Panc1 (cell line): ENCODE data around the gene PSRC1. TPM values are rescaled to one million over a fixed set of nuclear protein-coding genes. Genes with fewer than 3 reads are reported as not detected.

Experiments used
- ATAC-seq: fragments of 200-7000 bp; cut with Tn5 transposase; 2 replicates; pipeline ENCODE4 v1.9.1; 2020; ENCODE audit warnings: mild to moderate bottlenecking, moderate library complexity
- BruUV-seq: library from RNA; stranded (reverse); fragments of 400-500 nt; replicated peaks from 2 replicates; lab custom pipeline; 2021; lab: Mats Ljungman, UMichigan
- CTCF ChIA-PET: fragments of 300-600 bp; sonication (Branson Sonifier 250); formaldehyde crosslinking; loops from one replicate; lab custom pipeline; 2022; ENCODE audit warnings: antibody characterized with exemption; lab: Charles Lee
- POLR2A ChIA-PET: fragments of 300-600 bp; sonication (Branson Sonifier 250); formaldehyde crosslinking; loops from one replicate; lab custom pipeline; 2022; ENCODE audit warnings: antibody characterized with exemption; lab: Charles Lee
- DNase-seq: peaks from one replicate; pipeline ENCODE4 v3.0.0-alpha.2; 2010; ENCODE audit warnings: low read depth, low spot score
- H3K27ac ChIP-seq: 2 replicates; pipeline ENCODE4 v1.5.1; 2011; ENCODE audit warnings: mild to moderate bottlenecking, low read length, inconsistent platforms
- H3K27me3 ChIP-seq: fragments of 200-500 bp; sonication (Bioruptor generic); 2 replicates; pipeline ENCODE4 v1.6.0; 2014; ENCODE audit warnings: low read length, inconsistent platforms; ENCODE audit not compliant: control insufficient read depth, insufficient read depth
- H3K36me3 ChIP-seq: fragments of 200-500 bp; sonication (Bioruptor generic); 2 replicates; pipeline ENCODE4 v1.5.1; 2014; ENCODE audit warnings: inconsistent platforms, mild to moderate bottlenecking, low read length, moderate library complexity; ENCODE audit not compliant: control insufficient read depth, insufficient read depth
- H3K4me1 ChIP-seq: 2 replicates; pipeline ENCODE4 v1.5.1; 2011; ENCODE audit warnings: inconsistent platforms, mild to moderate bottlenecking, low read length, moderate library complexity; ENCODE audit not compliant: control insufficient read depth, insufficient read depth
- H3K4me3 ChIP-seq, 2 experiments: 2 replicates each; pipeline ENCODE4 v1.5.1; 2011 to 2012; ENCODE audit warnings: low read depth in 2 of 2, low read length in 2 of 2, mild to moderate bottlenecking in 2 of 2, inconsistent platforms in 1 of 2, moderate library complexity in 1 of 2
- H3K9me3 ChIP-seq: fragments of 200-500 bp; sonication (Bioruptor generic); 2 replicates; pipeline ENCODE4 v1.5.1; 2014; ENCODE audit warnings: low read depth, mild to moderate bottlenecking, inconsistent platforms, low read length, moderate library complexity; ENCODE audit not compliant: control insufficient read depth, insufficient read depth
- POLR2AphosphoS5 ChIP-seq: IDR thresholded peaks from 2 replicates; pipeline ENCODE4 v1.6.1; 2012; ENCODE audit warnings: mild to moderate bottlenecking, low read depth, low read length, moderate library complexity
- REST ChIP-seq, 2 experiments: IDR thresholded peaks; 2 replicates each; pipeline ENCODE4 v1.6.1; 2011 to 2012; ENCODE audit warnings: low read depth in 2 of 2, control low read depth in 1 of 2, low read length in 1 of 2, mild to moderate bottlenecking in 1 of 2, moderate library complexity in 1 of 2; ENCODE audit not compliant: insufficient read depth in 1 of 2
- SIN3A ChIP-seq: IDR thresholded peaks from 2 replicates; pipeline ENCODE4 v1.6.1; 2012; ENCODE audit warnings: low read depth, mild to moderate bottlenecking, low read length, moderate library complexity, borderline replicate concordance; ENCODE audit not compliant: insufficient read depth
- TCF7L2 ChIP-seq: IDR thresholded peaks from 2 replicates; pipeline ENCODE4 v1.6.1; 2011; ENCODE audit warnings: mild to moderate bottlenecking, low read depth, low read length, inconsistent platforms
- in situ Hi-C: cut with HindIII; loops from 2 replicates; pipeline ENCODE4 v1.10.0; 2016; ENCODE audit warnings: low sequenced_read_pairs, low pct_unique_long_range_greater_than_20kb
- intact Hi-C: fragments of 100-400 bp; cut with micrococcal nuclease; formaldehyde crosslinking; loops from one replicate; pipeline ENCODE4 v1.10.0; 2022; ENCODE audit not compliant: unreplicated experiment
- total RNA-seq: library from RNA; stranded (reverse); gene quantifications from one replicate; pipeline ENCODE4 v1.2.1, GENCODE V29; 2021; ENCODE audit not compliant: unreplicated experiment
- TF ChIP-seq, protein P1 (sequence below): fragments of 450-650 bp; IDR thresholded peaks from 2 replicates; pipeline ENCODE4 v1.5.1; 2017; ENCODE audit warnings: mild to moderate bottlenecking

Gene PSRC1
- total RNA-seq, 1 experiment from 2014 or later, result 40.6 TPM

DNA sequence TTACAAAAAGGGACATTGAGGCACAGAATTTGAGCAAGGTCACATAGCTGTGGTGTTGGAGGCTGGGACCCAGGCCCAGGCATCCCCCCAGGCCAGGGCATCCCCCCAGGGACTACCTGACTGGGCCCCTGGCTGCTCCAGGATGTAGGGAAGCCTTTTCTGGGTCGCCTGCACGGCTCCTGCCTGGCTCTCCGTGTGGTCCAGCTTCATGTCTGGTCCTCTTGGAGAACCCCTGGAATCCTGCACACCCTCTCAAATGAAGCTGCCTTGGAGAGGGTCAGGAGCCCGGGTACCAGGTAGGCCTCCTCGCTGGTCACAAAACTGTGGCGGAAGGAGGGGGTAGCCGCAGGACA lies 34.5 kb downstream of the PSRC1 start:
- ChIA-PET POLR2A (no interaction called here), CTCF (no interaction called here)
- Histone ChIP-seq H3K4me3 (no peak overlapping the region), H3K36me3 (no peaks in the 10 kb centered on the region), H3K27ac (no peak overlapping the region), H3K27me3 (no peaks in the 10 kb centered on the region), H3K9me3 (no peaks in the 10 kb centered on the region), H3K4me1 (peaks cover 3% of the 10 kb centered on the region)
- DNase-seq (no peak), ATAC-seq (no peak)
- in situ Hi-C loops (no loop called here), intact Hi-C loops (no loop called here)
- TF ChIP-seq POLR2AphosphoS5 (no peak), REST (IDR thresholded peaks at IDR 0.05; ENCODE audit: insufficient read depth in 1 of 2, low read depth in 2 of 2, low read length in 1 of 2) (no peak), SIN3A (no peak), TCF7L2 (no peak)
- TF ChIP-seq, protein P1, sequence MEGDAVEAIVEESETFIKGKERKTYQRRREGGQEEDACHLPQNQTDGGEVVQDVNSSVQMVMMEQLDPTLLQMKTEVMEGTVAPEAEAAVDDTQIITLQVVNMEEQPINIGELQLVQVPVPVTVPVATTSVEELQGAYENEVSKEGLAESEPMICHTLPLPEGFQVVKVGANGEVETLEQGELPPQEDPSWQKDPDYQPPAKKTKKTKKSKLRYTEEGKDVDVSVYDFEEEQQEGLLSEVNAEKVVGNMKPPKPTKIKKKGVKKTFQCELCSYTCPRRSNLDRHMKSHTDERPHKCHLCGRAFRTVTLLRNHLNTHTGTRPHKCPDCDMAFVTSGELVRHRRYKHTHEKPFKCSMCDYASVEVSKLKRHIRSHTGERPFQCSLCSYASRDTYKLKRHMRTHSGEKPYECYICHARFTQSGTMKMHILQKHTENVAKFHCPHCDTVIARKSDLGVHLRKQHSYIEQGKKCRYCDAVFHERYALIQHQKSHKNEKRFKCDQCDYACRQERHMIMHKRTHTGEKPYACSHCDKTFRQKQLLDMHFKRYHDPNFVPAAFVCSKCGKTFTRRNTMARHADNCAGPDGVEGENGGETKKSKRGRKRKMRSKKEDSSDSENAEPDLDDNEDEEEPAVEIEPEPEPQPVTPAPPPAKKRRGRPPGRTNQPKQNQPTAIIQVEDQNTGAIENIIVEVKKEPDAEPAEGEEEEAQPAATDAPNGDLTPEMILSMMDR, result no peak
- BruUV-seq, result no TSS peak

- TF ChIP-seq, protein P1, result no peak
- TF ChIP-seq POLR2AphosphoS5, result no peak
- no peak for TF ChIP-seq TCF7L2
- no peak for TF ChIP-seq REST (IDR thresholded peaks at IDR 0.05; ENCODE audit: insufficient read depth in 1 of 2, low read depth in 2 of 2, low read length in 1 of 2)
- no peak for TF ChIP-seq SIN3A
- no TSS peak for BruUV-seq
- H3K27me3 ChIP-seq, result no peaks in the 10 kb centered on the region
- no peaks in the 10 kb centered on the region for H3K9me3 ChIP-seq
- intact Hi-C loops, result no loop called here
- H3K36me3 ChIP-seq, result no peaks in the 10 kb centered on the region
- ATAC-seq (no peak), DNase-seq (no peak)
- no peak overlapping the region for H3K4me3 ChIP-seq
- no peak overlapping the region for H3K27ac ChIP-seq
- ChIA-PET POLR2A (no interaction called here), CTCF (no interaction called here)
- peaks cover 3% of the 10 kb centered on the region for H3K4me1 ChIP-seq
- in situ Hi-C loops, result no loop called here
Observed at GRCh38 chr1:109247401-109248365, 35.3 kb downstream of the PSRC1 start.
